Loucy (cell line): ENCODE data around the gene RHBDF2.

Experiments used
- CTCF ChIP-seq: fragments of 200-600 bp; sonication (generic); conservative IDR thresholded peaks from 2 replicates; pipeline ENCODE4 v1.5.1; 2014; ENCODE audit warnings: mild to moderate bottlenecking, antibody characterized with exemption, low read length
- EZH2phosphoT487 ChIP-seq: fragments of 200-600 bp; IDR thresholded peaks from 2 replicates; pipeline ENCODE4 v1.6.1; 2018; ENCODE audit warnings: antibody characterized with exemption, mild to moderate bottlenecking, moderate library complexity, borderline replicate concordance

- TF ChIP-seq CTCF (no peak), EZH2phosphoT487 (no peak)
Measured at GRCh38 chr17:76485569-76485968, 15.7 kb downstream of the RHBDF2 start.
